Measurements from ENCODE around the gene IDH3A. TPM values are rescaled to one million over a fixed set of nuclear protein-coding genes. Genes with fewer than 3 reads are reported as not detected.

IDH3A gene
- total and polyA plus RNA-seq, 4 experiments from 2014 or later: 39.7 to 69.1 (median 45.9) TPM

Other genes starting within 250 kb of the IDH3A start
- gene TBC1D2B, start 71.7 kb upstream of the IDH3A start, total RNA-seq: 100 to 1,000 TPM in 1 of 2 experiments, 10 to 100 TPM in 1; 98.1 to 114 TPM
- 10 to 100 TPM in 1 of 2 donors, 1 to 10 TPM in 1; 5.6 to 35.4 TPM for gene TBC1D2B, start 71.7 kb upstream of the IDH3A start, polyA plus RNA-seq
- not detected for gene SH2D7, start 56.8 kb upstream of the IDH3A start, total RNA-seq
- gene SH2D7, start 56.8 kb upstream of the IDH3A start, polyA plus RNA-seq: not detected
- gene CIB2, start 17.9 kb upstream of the IDH3A start, total RNA-seq: 1 to 10 TPM; 1.0 to 1.7 TPM
- gene CIB2, start 17.9 kb upstream of the IDH3A start, polyA plus RNA-seq: 1 to 10 TPM in 1 of 2 donors, under 1 TPM in 1; 0.56 to 2.2 TPM
- not detected for gene ACSBG1, start 85.2 kb downstream of the IDH3A start, total RNA-seq
- not detected for gene ACSBG1, start 85.2 kb downstream of the IDH3A start, polyA plus RNA-seq
- gene DNAJA4, start 115.2 kb downstream of the IDH3A start, total RNA-seq: 10 to 100 TPM; 31.5 to 32.8 TPM
- gene DNAJA4, start 115.2 kb downstream of the IDH3A start, polyA plus RNA-seq: 10 to 100 TPM in 1 of 2 donors, 1 to 10 TPM in 1; 7.8 to 12.0 TPM
- 10 to 100 TPM; 43.6 to 45.5 TPM for gene SKIC8, start 150.2 kb downstream of the IDH3A start, total RNA-seq
- 100 to 1,000 TPM in 1 of 2 donors, 10 to 100 TPM in 1; 77.7 to 145 TPM for gene SKIC8, start 150.2 kb downstream of the IDH3A start, polyA plus RNA-seq
- not detected for gene CRABP1, start 191.0 kb downstream of the IDH3A start, total RNA-seq
- gene CRABP1, start 191.0 kb downstream of the IDH3A start, polyA plus RNA-seq: not detected